Measurements from ENCODE around the gene NCBP3. TPM values are rescaled to one million over a fixed set of nuclear protein-coding genes. Genes with fewer than 3 reads are reported as not detected.

Gene NCBP3
- total RNA-seq, 2 donors from 2014 or later = 14.8 to 370 TPM

GRCh38 chr17:3873862-3874261 lies 27.8 kb upstream of the NCBP3 start:
- no peak for DNase-seq (ENCODE audit: low spot score)
- Histone ChIP-seq H3K9me3 (no peaks in the 10 kb centered on the region), H3K27ac (no peak overlapping the region), H3K4me1 (replicated peaks) (no peaks in the 10 kb centered on the region), H3K36me3 (no peaks in the 10 kb centered on the region), H3K27me3 (replicated peaks; ENCODE audit: insufficient read depth) (no peaks in the 10 kb centered on the region), H3K4me3 (no peak overlapping the region)
- WGBS = 90% methylated on average over 10 of the region's 10 CpGs
- intact Hi-C loops (cut with DNase I) = no loop called here
- no peak for TF ChIP-seq POLR2AphosphoS5 (IDR thresholded peaks at IDR 0.05)
- no peak for TF ChIP-seq CTCF (IDR thresholded peaks at IDR 0.05)
- TF ChIP-seq POLR2A (IDR thresholded peaks at IDR 0.05) = no peak

- DNase-seq (ENCODE audit: low spot score) = no peak
- no peak overlapping the region for H3K27ac ChIP-seq
- no peaks in the 10 kb centered on the region for H3K4me1 ChIP-seq (replicated peaks)
- intact Hi-C loops (cut with DNase I) = no loop called here
- no peaks in the 10 kb centered on the region for H3K36me3 ChIP-seq
- WGBS = 31% methylated on average over 11 of the region's 11 CpGs
- H3K9me3 ChIP-seq = no peaks in the 10 kb centered on the region
- no peaks in the 10 kb centered on the region for H3K27me3 ChIP-seq (replicated peaks; ENCODE audit: insufficient read depth)
- no peak overlapping the region for H3K4me3 ChIP-seq
- no peak for TF ChIP-seq POLR2A (IDR thresholded peaks at IDR 0.05)
- TF ChIP-seq CTCF (IDR thresholded peaks at IDR 0.05) = no peak
Measured at GRCh38 chr17:3870871-3871306, 24.8 kb upstream of the NCBP3 start.

GRCh38 chr17:3867606-3868005 lies 21.6 kb upstream of the NCBP3 start:
- Histone ChIP-seq H3K9me3 (no peaks in the 10 kb centered on the region), H3K27ac (no peak overlapping the region), H3K4me1 (replicated peaks) (no peaks in the 10 kb centered on the region), H3K4me3 (no peak overlapping the region), H3K36me3 (no peaks in the 10 kb centered on the region), H3K27me3 (replicated peaks; ENCODE audit: insufficient read depth) (no peaks in the 10 kb centered on the region)
- no peak for DNase-seq (ENCODE audit: low spot score)
- intact Hi-C loops (cut with DNase I) = no loop called here
- 83% methylated on average over 9 of the region's 11 CpGs for WGBS
- no peak for TF ChIP-seq POLR2A (IDR thresholded peaks at IDR 0.05)
- TF ChIP-seq POLR2AphosphoS5 (IDR thresholded peaks at IDR 0.05) = no peak
- TF ChIP-seq CTCF (IDR thresholded peaks at IDR 0.05) = no peak

- H3K4me3 ChIP-seq = no peak overlapping the region
- 70% methylated on average over 17 of the region's 17 CpGs for WGBS
- TF ChIP-seq CTCF (IDR thresholded peaks at IDR 0.05) (no peak), POLR2A (IDR thresholded peaks at IDR 0.05) (no peak), POLR2AphosphoS5 (IDR thresholded peaks at IDR 0.05) (no peak)
- no peaks in the 10 kb centered on the region for H3K4me1 ChIP-seq (replicated peaks)
- H3K27me3 ChIP-seq (replicated peaks; ENCODE audit: insufficient read depth) = no peaks in the 10 kb centered on the region
- no peaks in the 10 kb centered on the region for H3K9me3 ChIP-seq
- DNase-seq (ENCODE audit: low spot score) = no peak
- intact Hi-C loops (cut with DNase I) = no loop called here
- H3K27ac ChIP-seq = no peak overlapping the region
- no peaks in the 10 kb centered on the region for H3K36me3 ChIP-seq
Measured at GRCh38 chr17:3867106-3867505, 21.1 kb upstream of the NCBP3 start.

- Histone ChIP-seq H3K27ac (no peak overlapping the region), H3K9me3 (no peaks in the 10 kb centered on the region), H3K4me3 (no peak overlapping the region), H3K27me3 (replicated peaks; ENCODE audit: insufficient read depth) (no peaks in the 10 kb centered on the region), H3K36me3 (no peaks in the 10 kb centered on the region), H3K4me1 (replicated peaks) (no peaks in the 10 kb centered on the region)
- no peak for DNase-seq (ENCODE audit: low spot score)
- WGBS = 86% methylated on average over 21 of the region's 21 CpGs
- intact Hi-C loops (cut with DNase I) = no loop called here
- TF ChIP-seq CTCF (IDR thresholded peaks at IDR 0.05) (no peak), POLR2A (IDR thresholded peaks at IDR 0.05) (no peak), POLR2AphosphoS5 (IDR thresholded peaks at IDR 0.05) (no peak)
Measured at GRCh38 chr17:3866276-3866675, 20.2 kb upstream of the NCBP3 start.

Measured in prostate gland (tissue), 2 donors.